Trophoblast cell (in vitro differentiated cells and primary cell): ENCODE results near the gene RGS3.

ENCODE experiments used
- DNase-seq, 2 donors: peaks; one replicate each; pipeline ENCODE4 v3.0.0-alpha.2; 2016
- H2AFZ ChIP-seq: 2 replicates; pipeline ENCODE4 v1.6.1; 2013; ENCODE audit warnings: low read length, moderate library complexity, mild to moderate bottlenecking; ENCODE audit not compliant: insufficient read depth, poor library complexity
- H2AK5ac ChIP-seq: 2 replicates; pipeline ENCODE4 v1.6.1; 2013; ENCODE audit warnings: mild to moderate bottlenecking, low read length
- H2BK120ac ChIP-seq: 2 replicates; pipeline ENCODE4 v1.6.1; 2013; ENCODE audit warnings: low read length, mild to moderate bottlenecking, moderate library complexity; ENCODE audit not compliant: insufficient read depth, poor library complexity
- H2BK12ac ChIP-seq: 2 replicates; pipeline ENCODE4 v1.6.1; 2013; ENCODE audit warnings: mild to moderate bottlenecking, low read length, moderate library complexity
- H2BK5ac ChIP-seq: 2 replicates; pipeline ENCODE4 v1.6.1; 2013; ENCODE audit warnings: low read length, low read depth, moderate library complexity, mild to moderate bottlenecking; ENCODE audit not compliant: poor library complexity
- H3K14ac ChIP-seq: 2 replicates; pipeline ENCODE4 v1.6.1; 2013; ENCODE audit warnings: mild to moderate bottlenecking, low read length
- H3K18ac ChIP-seq: 2 replicates; pipeline ENCODE4 v1.6.1; 2013; ENCODE audit warnings: mild to moderate bottlenecking, low read length
- H3K23ac ChIP-seq: 2 replicates; pipeline ENCODE4 v1.6.1; 2013; ENCODE audit warnings: low read length
- H3K27ac ChIP-seq: 2 replicates; pipeline ENCODE4 v1.5.1; 2013; ENCODE audit warnings: low read depth, mild to moderate bottlenecking, inconsistent platforms, low read length, moderate library complexity
- H3K27me3 ChIP-seq: 2 replicates; pipeline ENCODE4 v1.6.1; 2013; ENCODE audit warnings: inconsistent platforms, mild to moderate bottlenecking, low read length, moderate library complexity; ENCODE audit not compliant: insufficient read depth
- H3K36me3 ChIP-seq, 2 experiments: 1 replicate in 1 of 2; 2 replicates in 1 of 2; pipeline ENCODE4 v1.6.1; 2013; ENCODE audit warnings: low read length in 2 of 2, mild to moderate bottlenecking in 2 of 2, moderate library complexity in 1 of 2; ENCODE audit not compliant: insufficient read depth in 2 of 2, control insufficient read depth in 1 of 2
- H3K4ac ChIP-seq: 2 replicates; pipeline ENCODE4 v1.6.1; 2013; ENCODE audit warnings: low read depth, mild to moderate bottlenecking, low read length, moderate library complexity
- H3K4me1 ChIP-seq, 2 experiments: 1 replicate in 1 of 2; 2 replicates in 1 of 2; pipeline ENCODE4 v1.6.1; 2013; ENCODE audit warnings: low read length in 2 of 2, mild to moderate bottlenecking in 2 of 2, moderate library complexity in 1 of 2; ENCODE audit not compliant: insufficient read depth in 2 of 2, control insufficient read depth in 1 of 2
- H3K4me2 ChIP-seq: 2 replicates; pipeline ENCODE4 v1.6.1; 2013; ENCODE audit warnings: inconsistent platforms, mild to moderate bottlenecking, low read length, moderate library complexity
- H3K4me3 ChIP-seq: 2 replicates; pipeline ENCODE4 v1.5.1; 2013; ENCODE audit warnings: mild to moderate bottlenecking, low read depth, low read length, inconsistent platforms
- H3K79me1 ChIP-seq: one replicate; pipeline ENCODE4 v1.6.1; 2013; ENCODE audit warnings: low read length
- H3K79me2 ChIP-seq: 2 replicates; pipeline ENCODE4 v1.6.1; 2013; ENCODE audit warnings: low read length, mild to moderate bottlenecking; ENCODE audit not compliant: control insufficient read depth, insufficient read depth, poor library complexity
- H3K9ac ChIP-seq: 2 replicates; pipeline ENCODE4 v1.6.1; 2013; ENCODE audit warnings: mild to moderate bottlenecking, low read length
- H3K9me3 ChIP-seq: 2 replicates; pipeline ENCODE4 v1.6.1; 2013; ENCODE audit warnings: low read depth, mild to moderate bottlenecking, control low read depth, inconsistent platforms, low read length; ENCODE audit not compliant: insufficient read depth
- H4K12ac ChIP-seq: 2 replicates; pipeline ENCODE4 v1.6.1; 2013; ENCODE audit warnings: low read depth, mild to moderate bottlenecking, low read length, moderate library complexity
- H4K8ac ChIP-seq: 2 replicates; pipeline ENCODE4 v1.6.1; 2013; ENCODE audit warnings: low read depth, mild to moderate bottlenecking, low read length, moderate library complexity
- H4K91ac ChIP-seq: one replicate; pipeline ENCODE4 v1.6.1; 2013; ENCODE audit warnings: low read depth, mild to moderate bottlenecking, low read length, moderate library complexity
- WGBS: extraction: QIAGEN DNeasy Blood & Tissue Kit; methylation state at CpG from one replicate; pipeline ENCODE4 v1.1.7; 2013; ENCODE audit warnings: missing lambda C conversion rate; ENCODE audit not compliant: insufficient read length, insufficient coverage; ENCODE audit errors: extremely low coverage; 5-methylcytosine and 5-hydroxymethylcytosine counted together

RGS3 gene

DNA sequence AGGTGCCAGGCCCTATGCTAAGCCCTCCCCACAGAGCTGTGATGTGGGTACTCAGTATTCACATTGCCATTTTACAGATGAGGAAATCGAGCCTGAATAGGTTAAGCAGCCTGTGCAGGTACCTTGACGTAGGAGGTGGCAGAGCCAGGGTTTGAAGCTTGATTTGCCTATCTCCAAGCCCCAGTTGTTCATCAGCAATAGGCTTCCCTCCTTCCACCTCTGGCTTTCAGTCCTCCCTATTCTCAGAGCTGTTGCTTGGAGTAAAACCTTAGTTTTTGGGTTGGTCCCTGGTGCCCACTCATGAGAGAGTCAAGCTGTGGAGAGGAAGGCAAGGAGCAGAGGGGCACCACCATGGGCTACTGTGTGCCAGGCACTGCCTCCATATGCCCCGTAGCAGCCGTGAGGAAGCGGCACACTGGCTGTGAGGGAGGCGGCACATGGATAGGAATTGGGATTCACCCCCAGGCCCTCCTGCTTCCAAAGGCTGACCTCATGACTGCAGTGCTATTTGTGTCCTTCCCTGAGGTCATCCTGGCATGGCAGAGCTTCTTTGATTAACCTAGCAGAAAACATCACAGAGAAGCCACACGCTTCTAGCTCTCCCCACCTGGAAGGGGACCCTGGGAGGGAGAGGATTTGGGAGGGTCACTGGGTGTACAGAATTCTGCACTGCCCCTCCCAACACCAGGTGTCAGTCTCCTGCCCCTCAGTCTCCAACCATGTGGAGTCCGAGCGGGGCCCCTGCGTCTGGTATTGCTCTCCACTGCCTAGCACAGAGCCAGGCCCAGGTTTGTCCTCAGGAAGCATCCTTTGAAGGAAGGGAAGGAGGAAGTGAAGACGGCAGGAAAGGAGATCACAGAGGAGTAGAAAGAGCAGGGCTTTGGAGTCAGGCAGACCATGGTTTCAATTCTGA lies 109.8 kb downstream of the RGS3 start:
- peaks cover 8% of the 10 kb centered on the region for H3K79me1 ChIP-seq
- no peak overlapping the region for H3K14ac ChIP-seq
- no peak overlapping the region for H3K18ac ChIP-seq
- H3K9me3 ChIP-seq, result no peaks in the 10 kb centered on the region
- WGBS, result no CpG with 5 or more reads among the region's 11 CpGs
- H3K4me1 ChIP-seq, result peaks cover 24 to 42% of the 10 kb centered on the region in 2 experiments
- peaks cover 2% of the 10 kb centered on the region for H3K79me2 ChIP-seq
- DNase-seq, result no peak
- H3K27ac ChIP-seq, result no peak overlapping the region
- H3K4me3 ChIP-seq, result no peak overlapping the region
- no peak overlapping the region for H3K23ac ChIP-seq
- H4K91ac ChIP-seq, result no peak overlapping the region
- no peak overlapping the region for H3K4me2 ChIP-seq
- no peak overlapping the region for H2AFZ ChIP-seq
- no peak overlapping the region for H4K8ac ChIP-seq
- no peak overlapping the region for H2AK5ac ChIP-seq
- H3K27me3 ChIP-seq, result no peaks in the 10 kb centered on the region
- H3K4ac ChIP-seq, result no peak overlapping the region
- no peak overlapping the region for H2BK120ac ChIP-seq
- no peak overlapping the region for H2BK12ac ChIP-seq
- H4K12ac ChIP-seq, result no peak overlapping the region
- peaks cover 8 to 10% of the 10 kb centered on the region in 2 experiments for H3K36me3 ChIP-seq
- no peak overlapping the region for H2BK5ac ChIP-seq
- H3K9ac ChIP-seq, result no peak overlapping the region

DNA sequence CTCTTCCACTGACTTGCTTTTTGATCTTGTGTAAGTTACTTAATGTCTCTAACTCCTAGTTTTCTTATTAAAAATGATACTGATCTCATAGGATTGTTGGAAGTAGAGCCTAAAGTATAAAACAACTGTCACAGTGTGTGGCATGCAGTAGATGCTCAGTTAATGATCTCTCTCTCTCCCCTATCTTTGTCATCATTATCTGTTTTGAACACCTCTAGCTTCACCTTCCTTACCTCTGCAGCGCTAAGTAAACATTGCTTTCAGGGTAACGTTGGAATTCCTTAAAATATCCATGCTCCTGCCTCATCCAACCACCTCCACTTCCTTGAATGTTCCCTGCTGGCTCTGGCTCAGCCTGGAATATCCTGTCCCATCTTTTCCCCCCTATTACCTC lies 110.4 kb downstream of the RGS3 start:
- peak overlapping the region; percentile 30 for H2AFZ ChIP-seq
- no CpG with 5 or more reads among the region's 2 CpGs for WGBS
- no peak overlapping the region for H2BK5ac ChIP-seq
- H3K27me3 ChIP-seq, result no peaks in the 10 kb centered on the region
- H3K79me2 ChIP-seq, result peaks cover 2% of the 10 kb centered on the region
- H3K4me3 ChIP-seq, result no peak overlapping the region
- H3K27ac ChIP-seq, result no peak overlapping the region
- no peak overlapping the region for H4K8ac ChIP-seq
- H2AK5ac ChIP-seq, result peak overlapping the region; percentile 44
- no peak for DNase-seq
- H3K79me1 ChIP-seq, result peaks cover 11% of the 10 kb centered on the region
- H3K23ac ChIP-seq, result no peak overlapping the region
- H3K4ac ChIP-seq, result peak overlapping the region; percentile 25
- no peak overlapping the region for H4K12ac ChIP-seq
- H3K9me3 ChIP-seq, result no peaks in the 10 kb centered on the region
- peak overlapping the region; percentile 10 for H4K91ac ChIP-seq
- peaks cover 26 to 47% of the 10 kb centered on the region in 2 experiments for H3K4me1 ChIP-seq
- peaks cover 4 to 5% of the 10 kb centered on the region in 2 experiments for H3K36me3 ChIP-seq
- peak overlapping the region; percentile 53 for H3K18ac ChIP-seq
- H2BK120ac ChIP-seq, result no peak overlapping the region
- peak overlapping the region; percentile 46 for H2BK12ac ChIP-seq
- no peak overlapping the region for H3K9ac ChIP-seq
- peak overlapping the region; percentile 53 for H3K14ac ChIP-seq
- no peak overlapping the region for H3K4me2 ChIP-seq

DNA sequence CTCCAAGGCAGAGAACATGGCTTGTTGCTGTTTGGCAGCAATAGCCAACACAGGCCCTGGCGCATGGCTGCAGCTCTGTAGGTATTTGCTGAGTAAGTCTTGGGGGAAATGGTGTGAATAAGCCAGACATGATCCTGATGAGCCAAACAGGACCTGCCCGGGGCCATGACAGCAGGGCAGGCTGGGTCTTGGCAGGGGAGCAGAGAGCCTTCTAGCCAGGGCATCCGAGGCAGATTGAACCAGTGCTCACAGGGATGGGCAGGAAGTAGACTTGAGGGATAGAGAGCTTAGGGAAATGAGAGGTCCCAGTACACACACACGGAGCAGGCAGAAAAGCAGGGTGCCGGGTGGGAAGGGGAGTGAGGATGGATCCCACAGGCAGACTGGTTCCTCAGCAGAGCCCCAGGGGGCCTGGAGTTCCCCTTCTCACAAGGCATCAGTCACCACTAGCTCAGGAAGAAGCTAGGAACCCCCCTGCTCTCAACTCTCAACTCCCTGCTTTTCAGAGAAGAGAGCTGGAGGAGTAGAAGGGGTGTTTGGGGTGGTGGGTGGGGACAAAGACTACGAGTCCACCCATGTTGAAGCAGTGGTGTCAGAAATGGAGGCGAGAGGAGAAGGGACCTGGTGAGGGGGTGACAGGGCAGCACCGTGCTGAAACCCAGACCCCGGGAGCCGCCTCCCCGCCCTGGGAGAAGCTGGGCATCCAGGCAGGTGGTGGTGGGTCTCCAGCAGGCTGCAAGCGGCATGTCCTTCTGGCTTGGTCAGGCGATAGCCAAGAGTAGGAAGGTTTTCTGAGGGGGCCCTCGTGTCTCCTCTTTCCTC lies 111.1 kb downstream of the RGS3 start:
- H3K27ac ChIP-seq, result no peak overlapping the region
- H2AK5ac ChIP-seq, result peak overlapping the region; percentile 44
- H3K4ac ChIP-seq, result peak overlapping the region; percentile 25
- no peak for DNase-seq
- no CpG with 5 or more reads among the region's 14 CpGs for WGBS
- H3K9me3 ChIP-seq, result no peaks in the 10 kb centered on the region
- no peak overlapping the region for H4K8ac ChIP-seq
- H2BK120ac ChIP-seq, result no peak overlapping the region
- H3K27me3 ChIP-seq, result no peaks in the 10 kb centered on the region
- H3K4me3 ChIP-seq, result no peak overlapping the region
- H3K36me3 ChIP-seq, result peaks cover 4 to 6% of the 10 kb centered on the region in 2 experiments
- no peak overlapping the region for H3K23ac ChIP-seq
- no peak overlapping the region for H3K9ac ChIP-seq
- peaks cover 3% of the 10 kb centered on the region for H3K79me2 ChIP-seq
- H3K79me1 ChIP-seq, result peaks cover 11% of the 10 kb centered on the region
- H2AFZ ChIP-seq, result peak overlapping the region; percentile 30
- H2BK5ac ChIP-seq, result no peak overlapping the region
- H3K14ac ChIP-seq, result peak overlapping the region; percentile 53
- peak overlapping the region; percentile 53 for H3K18ac ChIP-seq
- no peak overlapping the region for H3K4me2 ChIP-seq
- H2BK12ac ChIP-seq, result peak overlapping the region; percentile 46
- peak overlapping the region; percentile 10 for H4K91ac ChIP-seq
- H4K12ac ChIP-seq, result no peak overlapping the region
- H3K4me1 ChIP-seq, result peaks cover 33 to 54% of the 10 kb centered on the region in 2 experiments

GRCh38 chr9:113577525-113578261 lies 114.2 kb downstream of the RGS3 start:
- H2AK5ac ChIP-seq, result peak overlapping the region; percentile 36
- no CpG with 5 or more reads among the region's 11 CpGs for WGBS

More at GRCh38 chr9:113577525-113578261, 114.2 kb downstream of the RGS3 start:
- Histone ChIP-seq H4K8ac (no peak overlapping the region), H3K18ac (no peak overlapping the region), H3K27me3 (no peaks in the 10 kb centered on the region), H3K4ac (no peak overlapping the region), H4K91ac (peak overlapping the region; percentile 4), H3K79me2 (peaks cover 4% of the 10 kb centered on the region), H3K27ac (peak overlapping the region; percentile 66), H4K12ac (no peak overlapping the region), H3K36me3 (peaks cover 12 to 13% of the 10 kb centered on the region in 2 experiments), H2AFZ (no peak overlapping the region), H3K23ac (no peak overlapping the region), H2BK12ac (peak overlapping the region; percentile 33), H3K79me1 (peaks cover 18% of the 10 kb centered on the region), H3K14ac (no peak overlapping the region), H2BK5ac (no peak overlapping the region), H3K4me3 (no peak overlapping the region), H3K9me3 (no peaks in the 10 kb centered on the region), H3K4me1 (peaks cover 38 to 49% of the 10 kb centered on the region in 2 experiments), H3K4me2 (no peak overlapping the region), H2BK120ac (no peak overlapping the region), H3K9ac (no peak overlapping the region)
- no peak for DNase-seq
